GM06990 (cell line): ENCODE data around the gene CLK2.
"Not testable (repeated sequence)": the region's sequence is repeated elsewhere in the genome, so short reads cannot be mapped to it uniquely, and the experiment has no call there.

Source experiments
- DNase-seq: peaks from one replicate; pipeline ENCODE4 v3.0.0-alpha.2; 2011; ENCODE audit not compliant: insufficient read length; ENCODE audit errors: extremely low read depth
- H3K27me3 ChIP-seq: replicated peaks from 2 replicates; pipeline ENCODE4 v1.6.0; 2011; ENCODE audit warnings: low read length; ENCODE audit not compliant: control insufficient read depth, insufficient read depth
- H3K36me3 ChIP-seq: 2 replicates; pipeline ENCODE4 v1.5.1; 2011; ENCODE audit warnings: low read length; ENCODE audit not compliant: control insufficient read depth, insufficient read depth
- H3K4me3 ChIP-seq: replicated peaks from 2 replicates; pipeline ENCODE4 v1.5.1; 2011; ENCODE audit warnings: low read depth, mild to moderate bottlenecking, control low read depth, low read length
- TF ChIP-seq, protein P1 (sequence below): IDR thresholded peaks from 2 replicates; pipeline ENCODE4 v1.5.1; 2011; ENCODE audit warnings: low read length, control low read depth, mild to moderate bottlenecking, inconsistent platforms; ENCODE audit not compliant: insufficient read depth, poor library complexity, severe bottlenecking

The CLK2 gene

DNA sequence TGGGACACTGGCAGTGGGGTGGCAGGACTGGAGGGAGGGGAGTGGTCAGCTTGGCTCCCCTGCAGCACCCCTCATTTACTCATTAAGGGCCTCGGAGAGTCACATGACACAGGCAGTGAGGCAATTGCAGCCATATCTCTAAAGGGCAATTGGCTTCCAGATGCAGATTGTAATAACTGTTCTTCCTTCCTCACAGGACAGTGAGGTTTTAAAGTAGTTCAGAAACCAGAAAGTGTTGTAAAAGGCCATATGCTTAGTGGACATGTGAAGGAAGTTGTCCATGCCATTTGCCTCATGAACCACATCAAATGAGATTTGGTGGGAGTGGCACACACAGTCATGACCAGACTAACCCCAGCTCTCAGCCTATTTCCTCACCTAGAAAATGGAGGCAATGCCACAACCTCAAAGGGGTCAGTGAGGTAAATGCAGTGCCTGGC, 53.7 kb downstream of the CLK2 start:
- Histone ChIP-seq H3K4me3 (no peak overlapping the region), H3K36me3 (no peaks in the 10 kb centered on the region; the same call in 1 of the 2 replicates), H3K27me3 (no peaks in the 10 kb centered on the region)
- TF ChIP-seq, protein P1, sequence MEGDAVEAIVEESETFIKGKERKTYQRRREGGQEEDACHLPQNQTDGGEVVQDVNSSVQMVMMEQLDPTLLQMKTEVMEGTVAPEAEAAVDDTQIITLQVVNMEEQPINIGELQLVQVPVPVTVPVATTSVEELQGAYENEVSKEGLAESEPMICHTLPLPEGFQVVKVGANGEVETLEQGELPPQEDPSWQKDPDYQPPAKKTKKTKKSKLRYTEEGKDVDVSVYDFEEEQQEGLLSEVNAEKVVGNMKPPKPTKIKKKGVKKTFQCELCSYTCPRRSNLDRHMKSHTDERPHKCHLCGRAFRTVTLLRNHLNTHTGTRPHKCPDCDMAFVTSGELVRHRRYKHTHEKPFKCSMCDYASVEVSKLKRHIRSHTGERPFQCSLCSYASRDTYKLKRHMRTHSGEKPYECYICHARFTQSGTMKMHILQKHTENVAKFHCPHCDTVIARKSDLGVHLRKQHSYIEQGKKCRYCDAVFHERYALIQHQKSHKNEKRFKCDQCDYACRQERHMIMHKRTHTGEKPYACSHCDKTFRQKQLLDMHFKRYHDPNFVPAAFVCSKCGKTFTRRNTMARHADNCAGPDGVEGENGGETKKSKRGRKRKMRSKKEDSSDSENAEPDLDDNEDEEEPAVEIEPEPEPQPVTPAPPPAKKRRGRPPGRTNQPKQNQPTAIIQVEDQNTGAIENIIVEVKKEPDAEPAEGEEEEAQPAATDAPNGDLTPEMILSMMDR: no peak
- no peak for DNase-seq

DNA sequence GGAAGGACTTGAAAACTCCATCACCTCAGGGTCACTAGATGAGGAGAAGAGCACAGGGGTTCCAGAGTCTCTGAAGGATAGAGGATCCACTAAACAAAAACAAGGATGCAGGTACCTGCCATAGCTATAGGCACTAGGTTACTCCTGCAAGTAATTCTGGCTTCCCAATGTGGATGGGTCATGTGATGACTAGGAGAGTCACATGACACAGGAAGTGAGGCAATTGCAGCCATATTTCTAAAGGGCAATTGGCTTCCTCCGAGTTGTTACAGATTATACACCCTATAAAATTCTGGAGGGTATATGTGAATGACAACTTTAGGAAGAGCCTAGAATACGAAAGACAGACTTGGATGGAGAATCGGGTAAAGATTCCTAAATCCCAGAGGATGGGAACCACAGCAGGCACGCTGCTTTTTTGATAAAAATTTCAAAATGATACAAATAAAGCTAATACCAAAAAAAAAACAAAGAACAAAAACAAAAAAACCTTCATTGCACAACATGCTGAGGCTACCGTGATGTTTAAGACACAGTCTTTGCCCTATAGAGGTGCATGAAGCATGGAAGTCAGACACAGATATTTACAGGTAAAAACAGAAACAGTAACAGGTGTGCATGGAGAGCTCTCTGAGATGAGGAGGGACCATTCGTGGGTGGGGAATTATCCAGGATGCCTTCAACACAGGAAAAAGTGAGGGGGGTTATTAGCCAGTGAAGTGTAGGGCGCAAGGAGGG, 54.3 kb downstream of the CLK2 start:
- no peak overlapping the region for H3K4me3 ChIP-seq
- DNase-seq: no peak

DNA sequence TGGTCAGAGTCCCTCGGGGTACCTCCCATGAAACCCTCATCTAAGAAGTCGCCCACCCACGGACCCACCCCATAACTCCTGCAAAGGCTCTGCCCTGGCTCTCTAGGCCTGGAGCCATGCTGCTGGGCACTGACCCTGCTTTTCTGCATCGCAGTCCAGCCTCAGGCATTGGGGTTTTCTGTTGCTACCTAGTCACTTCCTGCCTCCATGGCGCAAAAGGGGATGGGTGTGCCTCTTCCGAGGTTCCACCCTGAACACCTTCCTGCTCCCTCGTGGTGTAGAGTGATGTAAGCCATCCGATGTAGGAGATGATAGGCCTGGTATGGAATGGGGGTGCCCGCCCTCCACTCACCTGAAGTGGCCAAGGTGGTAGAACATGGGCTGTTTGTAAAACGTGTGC, 58.6 kb downstream of the CLK2 start:
- H3K27me3 ChIP-seq, H3K36me3 ChIP-seq, DNase-seq, H3K4me3 ChIP-seq: not testable (repeated sequence)

More for the DNA sequence above, 54.3 kb downstream of the CLK2 start:
- Histone ChIP-seq H3K36me3 (no peaks in the 10 kb centered on the region; the same call in 1 of the 2 replicates), H3K27me3 (no peaks in the 10 kb centered on the region)
- TF ChIP-seq, protein P1: no peak
